ENCODE data around the gene ACVR1B.

ACVR1B gene

GRCh38 chr12:51911307-51911706 is 40.2 kb upstream of the ACVR1B start:
- Histone ChIP-seq H3K9me3 (ENCODE audit: control insufficient read depth, low read length) (no peaks in the 10 kb centered on the region), H2BK5ac (ENCODE audit: low read depth, low read length, poor library complexity, severe bottlenecking) (no peak overlapping the region), H3K18ac (ENCODE audit: low read depth in 1 of 2, low read length in 2 of 2) (peak overlapping the region; percentile 73 to 91), H3K36me3 (ENCODE audit: control insufficient read depth in 1 of 2, insufficient read depth in 2 of 2, low read depth in 1 of 2, low read length in 2 of 2) (peaks cover 0 to 42% of the 10 kb centered on the region in 2 experiments), H3K4me2 (ENCODE audit: low read length, poor library complexity, severe bottlenecking) (no peak overlapping the region), H3K4me1 (ENCODE audit: control insufficient read depth, insufficient read depth, low read depth, low read length) (peaks cover 8% of the 10 kb centered on the region), H2AFZ (ENCODE audit: low read depth, low read length) (no peak overlapping the region), H4K8ac (ENCODE audit: low read length) (peak overlapping the region; percentile 16), H3K9ac (ENCODE audit: low read length) (peak overlapping the region; percentile 95), H3K27ac (ENCODE audit: low read length, poor library complexity, severe bottlenecking) (no peak overlapping the region), H3K27me3 (ENCODE audit: control insufficient read depth in 1 of 2, insufficient read depth in 1 of 2, low read length in 2 of 2) (peaks cover 0 to 4% of the 10 kb centered on the region in 2 experiments), H3K14ac (ENCODE audit: low read length in 2 of 2) (peak overlapping the region in 1 of 2 experiments; percentile 88), H2BK120ac (ENCODE audit: low read depth, low read length) (peak overlapping the region; percentile 58), H2BK15ac (ENCODE audit: low read depth, poor library complexity, severe bottlenecking) (peak overlapping the region; percentile 64), H3K79me1 (replicated peaks; ENCODE audit: low read length, poor library complexity, severe bottlenecking) (no peaks in the 10 kb centered on the region), H4K91ac (ENCODE audit: low read length) (peak overlapping the region; percentile 5), H3K23ac (ENCODE audit: low read length in 2 of 2) (peak overlapping the region in 1 of 2 experiments; percentile 19), H2BK12ac (ENCODE audit: low read length in 2 of 2) (peak overlapping the region; percentile 53 to 98), H2AK5ac (ENCODE audit: low read length, severe bottlenecking) (no peak overlapping the region), H3K4ac (ENCODE audit: low read depth in 1 of 2, low read length in 2 of 2) (peak overlapping the region; percentile 78 to 88), H3K4me3 (ENCODE audit: insufficient read depth in 1 of 2, low read depth in 1 of 2, low read length in 2 of 2) (no peak overlapping the region)
- WGBS = 51% methylated on average over 6 of the region's 6 CpGs
- no peak for DNase-seq

DNA sequence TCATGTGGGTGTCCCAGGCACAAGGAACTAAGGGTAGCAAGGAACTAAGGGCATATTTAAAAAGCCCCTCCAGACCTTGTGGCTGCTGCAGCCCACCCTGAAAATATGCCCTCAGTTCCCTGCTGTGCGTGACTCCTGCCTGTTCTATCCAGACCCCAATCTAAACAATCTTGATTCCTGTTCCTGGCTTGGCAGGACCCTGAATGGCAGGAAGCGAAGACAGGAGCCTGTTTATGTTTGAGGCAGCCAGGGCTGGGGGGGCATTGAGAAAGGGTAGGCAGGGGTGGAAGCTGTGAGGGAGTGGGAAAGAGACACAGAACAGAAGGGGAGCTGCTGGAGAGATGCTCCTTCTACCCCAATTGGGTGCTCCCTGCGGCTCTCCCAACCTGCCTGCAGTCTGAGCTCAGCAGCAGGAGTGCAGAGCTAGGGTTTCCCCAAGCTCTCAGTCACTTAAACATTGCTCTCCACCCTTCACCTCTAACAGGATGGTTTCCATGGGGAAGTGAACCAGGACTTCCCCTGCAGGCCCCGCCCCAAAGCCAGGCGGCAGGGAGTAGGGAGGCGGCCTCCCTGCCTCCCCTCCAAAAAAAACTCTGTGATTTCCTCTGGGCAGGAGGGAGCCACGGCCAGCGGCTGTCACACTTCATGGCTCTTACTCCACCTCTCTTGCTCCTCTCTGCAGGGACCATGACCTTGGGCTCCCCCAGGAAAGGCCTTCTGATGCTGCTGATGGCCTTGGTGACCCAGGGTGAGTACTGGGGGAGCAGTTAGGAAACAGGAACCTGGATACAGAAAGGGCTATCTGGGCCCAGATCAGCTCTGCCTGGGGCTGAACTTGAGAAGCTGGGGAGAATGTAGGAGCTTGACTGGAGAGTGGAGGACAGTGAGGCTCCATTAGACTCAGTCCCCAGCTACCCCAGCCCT is 39.4 kb upstream of the ACVR1B start:
- 17% methylated on average over 8 of the region's 8 CpGs for WGBS
- Histone ChIP-seq H3K18ac (ENCODE audit: low read depth in 1 of 2, low read length in 2 of 2) (peak overlapping the region; percentile 75 to 94), H4K8ac (ENCODE audit: low read length) (peak overlapping the region; percentile 86), H2BK12ac (ENCODE audit: low read length in 2 of 2) (peak overlapping the region; percentile 20 to 87), H3K9me3 (ENCODE audit: control insufficient read depth, low read length) (no peaks in the 10 kb centered on the region), H2AFZ (ENCODE audit: low read depth, low read length) (peak overlapping the region; percentile 36), H3K27ac (ENCODE audit: low read length, poor library complexity, severe bottlenecking) (no peak overlapping the region), H3K4me1 (ENCODE audit: control insufficient read depth, insufficient read depth, low read depth, low read length) (peaks cover 6% of the 10 kb centered on the region), H3K4me2 (ENCODE audit: low read length, poor library complexity, severe bottlenecking) (no peak overlapping the region), H3K9ac (ENCODE audit: low read length) (peak overlapping the region; percentile 95), H2BK15ac (ENCODE audit: low read depth, poor library complexity, severe bottlenecking) (peak overlapping the region; percentile 74), H3K23ac (ENCODE audit: low read length in 2 of 2) (no peak overlapping the region), H2BK5ac (ENCODE audit: low read depth, low read length, poor library complexity, severe bottlenecking) (no peak overlapping the region), H3K4ac (ENCODE audit: low read depth in 1 of 2, low read length in 2 of 2) (peak overlapping the region; percentile 85 to 93), H3K14ac (ENCODE audit: low read length in 2 of 2) (peak overlapping the region in 1 of 2 experiments; percentile 6), H2BK120ac (ENCODE audit: low read depth, low read length) (peak overlapping the region; percentile 77), H4K91ac (ENCODE audit: low read length) (peak overlapping the region; percentile 88), H3K4me3 (ENCODE audit: insufficient read depth in 1 of 2, low read depth in 1 of 2, low read length in 2 of 2) (peak overlapping the region in 1 of 2 experiments; percentile 53), H3K27me3 (ENCODE audit: control insufficient read depth in 1 of 2, insufficient read depth in 1 of 2, low read length in 2 of 2) (peaks cover 0 to 4% of the 10 kb centered on the region in 2 experiments), H2AK5ac (ENCODE audit: low read length, severe bottlenecking) (no peak overlapping the region), H3K79me1 (replicated peaks; ENCODE audit: low read length, poor library complexity, severe bottlenecking) (no peaks in the 10 kb centered on the region), H3K36me3 (ENCODE audit: control insufficient read depth in 1 of 2, insufficient read depth in 2 of 2, low read depth in 1 of 2, low read length in 2 of 2) (peaks cover 0 to 47% of the 10 kb centered on the region in 2 experiments)
- DNase-seq = peak; percentile 91

DNA sequence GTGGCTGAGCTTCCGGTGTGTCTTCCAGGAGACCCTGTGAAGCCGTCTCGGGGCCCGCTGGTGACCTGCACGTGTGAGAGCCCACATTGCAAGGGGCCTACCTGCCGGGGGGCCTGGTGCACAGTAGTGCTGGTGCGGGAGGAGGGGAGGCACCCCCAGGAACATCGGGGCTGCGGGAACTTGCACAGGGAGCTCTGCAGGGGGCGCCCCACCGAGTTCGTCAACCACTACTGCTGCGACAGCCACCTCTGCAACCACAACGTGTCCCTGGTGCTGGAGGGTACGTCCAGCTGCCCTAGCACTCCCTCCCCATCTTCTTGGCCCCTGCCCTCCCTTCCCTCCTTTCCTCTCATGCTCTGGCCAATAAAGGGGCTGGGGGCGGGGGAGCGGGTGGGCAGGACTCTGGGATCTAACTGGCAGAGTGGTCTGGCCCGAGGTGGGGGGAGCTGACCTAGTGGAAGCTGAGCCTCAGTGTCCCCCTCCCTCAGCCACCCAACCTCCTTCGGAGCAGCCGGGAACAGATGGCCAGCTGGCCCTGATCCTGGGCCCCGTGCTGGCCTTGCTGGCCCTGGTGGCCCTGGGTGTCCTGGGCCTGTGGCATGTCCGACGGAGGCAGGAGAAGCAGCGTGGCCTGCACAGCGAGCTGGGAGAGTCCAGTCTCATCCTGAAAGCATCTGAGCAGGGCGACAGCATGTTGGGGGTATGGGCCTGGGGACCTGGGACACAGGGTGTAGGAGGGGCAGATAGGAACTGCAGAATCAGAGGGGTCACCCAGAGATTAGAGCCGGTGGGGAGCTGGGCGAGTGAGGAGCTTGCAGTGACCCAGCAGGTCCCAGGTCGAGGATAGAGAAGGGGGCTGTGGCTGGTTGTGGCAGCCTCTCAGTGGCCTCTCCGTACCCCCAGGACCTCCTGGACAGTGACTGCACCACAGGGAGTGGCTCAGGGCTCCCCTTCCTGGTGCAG is 38.1 kb upstream of the ACVR1B start:
- no peak overlapping the region for H2AFZ ChIP-seq (ENCODE audit: low read depth, low read length)
- peaks cover 3% of the 10 kb centered on the region for H3K4me1 ChIP-seq (ENCODE audit: control insufficient read depth, insufficient read depth, low read depth, low read length)
- peak overlapping the region; percentile 86 for H4K8ac ChIP-seq (ENCODE audit: low read length)
- peak overlapping the region; percentile 77 for H2BK120ac ChIP-seq (ENCODE audit: low read depth, low read length)
- H4K91ac ChIP-seq (ENCODE audit: low read length) = peak overlapping the region; percentile 88
- H3K79me1 ChIP-seq (replicated peaks; ENCODE audit: low read length, poor library complexity, severe bottlenecking) = no peaks in the 10 kb centered on the region
- peaks cover 0 to 4% of the 10 kb centered on the region in 2 experiments for H3K27me3 ChIP-seq (ENCODE audit: control insufficient read depth in 1 of 2, insufficient read depth in 1 of 2, low read length in 2 of 2)
- peak overlapping the region in 1 of 2 experiments; percentile 53 for H3K4me3 ChIP-seq (ENCODE audit: insufficient read depth in 1 of 2, low read depth in 1 of 2, low read length in 2 of 2)
- DNase-seq = no peak
- peak overlapping the region; percentile 75 to 94 for H3K18ac ChIP-seq (ENCODE audit: low read depth in 1 of 2, low read length in 2 of 2)
- H3K4ac ChIP-seq (ENCODE audit: low read depth in 1 of 2, low read length in 2 of 2) = peak overlapping the region; percentile 85 to 93
- no peak overlapping the region for H2BK15ac ChIP-seq (ENCODE audit: low read depth, poor library complexity, severe bottlenecking)
- H2BK12ac ChIP-seq (ENCODE audit: low read length in 2 of 2) = peak overlapping the region; percentile 42 to 85
- H3K36me3 ChIP-seq (ENCODE audit: control insufficient read depth in 1 of 2, insufficient read depth in 2 of 2, low read depth in 1 of 2, low read length in 2 of 2) = peaks cover 0 to 60% of the 10 kb centered on the region in 2 experiments
- no peak overlapping the region for H2AK5ac ChIP-seq (ENCODE audit: low read length, severe bottlenecking)
- H3K9ac ChIP-seq (ENCODE audit: low read length) = peak overlapping the region; percentile 95
- peak overlapping the region in 1 of 2 experiments; percentile 66 for H3K23ac ChIP-seq (ENCODE audit: low read length in 2 of 2)
- H3K4me2 ChIP-seq (ENCODE audit: low read length, poor library complexity, severe bottlenecking) = no peak overlapping the region
- H3K27ac ChIP-seq (ENCODE audit: low read length, poor library complexity, severe bottlenecking) = no peak overlapping the region
- no peak overlapping the region for H2BK5ac ChIP-seq (ENCODE audit: low read depth, low read length, poor library complexity, severe bottlenecking)
- WGBS = 86% methylated on average over 28 of the region's 30 CpGs
- H3K14ac ChIP-seq (ENCODE audit: low read length in 2 of 2) = peak overlapping the region in 1 of 2 experiments; percentile 96
- H3K9me3 ChIP-seq (ENCODE audit: control insufficient read depth, low read length) = no peaks in the 10 kb centered on the region

All from mesenchymal stem cell (in vitro differentiated cells and primary cell).